Testis (tissue), 2 donors: ENCODE data around the gene ST8SIA5.

Experiments used
- POLR2A ChIP-seq: fragments of 450-650 bp; IDR thresholded peaks from one replicate; pipeline ENCODE4 v1.6.1; 2017; ENCODE audit warnings: antibody characterized with exemption, mild to moderate bottlenecking, moderate library complexity
- TF ChIP-seq, protein P1 (sequence below), 3 experiments: fragments of 450-650 bp in 2 of 3; fragments of 200-600 bp in 1 of 3; sonication (generic) in 1 of 3; IDR thresholded peaks; one replicate each; pipeline ENCODE4 v1.5.1; 2016 to 2019; ENCODE audit warnings: antibody characterized with exemption in 3 of 3, mild to moderate bottlenecking in 2 of 3, moderate library complexity in 1 of 3

DNA sequence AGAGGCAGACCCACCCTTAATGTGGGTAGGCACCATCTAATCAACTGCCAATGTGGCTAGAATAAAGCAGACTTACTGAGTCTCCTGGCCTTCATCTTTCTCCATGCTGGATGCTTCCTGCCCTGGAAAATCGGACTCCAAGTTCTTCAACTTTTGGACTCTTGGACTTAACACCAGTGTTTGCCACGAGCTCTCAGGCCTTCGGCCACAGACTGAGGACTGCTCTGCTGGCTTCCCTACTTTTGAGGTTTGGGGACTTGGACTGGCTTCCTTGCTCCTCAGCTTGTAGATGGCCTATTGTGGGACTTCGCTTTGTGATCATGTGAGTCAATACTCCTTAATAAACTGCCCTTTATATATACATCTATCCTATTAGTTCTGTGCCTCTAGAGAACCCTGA is 21.9 kb downstream of the ST8SIA5 start:
- TF ChIP-seq, protein P1, sequence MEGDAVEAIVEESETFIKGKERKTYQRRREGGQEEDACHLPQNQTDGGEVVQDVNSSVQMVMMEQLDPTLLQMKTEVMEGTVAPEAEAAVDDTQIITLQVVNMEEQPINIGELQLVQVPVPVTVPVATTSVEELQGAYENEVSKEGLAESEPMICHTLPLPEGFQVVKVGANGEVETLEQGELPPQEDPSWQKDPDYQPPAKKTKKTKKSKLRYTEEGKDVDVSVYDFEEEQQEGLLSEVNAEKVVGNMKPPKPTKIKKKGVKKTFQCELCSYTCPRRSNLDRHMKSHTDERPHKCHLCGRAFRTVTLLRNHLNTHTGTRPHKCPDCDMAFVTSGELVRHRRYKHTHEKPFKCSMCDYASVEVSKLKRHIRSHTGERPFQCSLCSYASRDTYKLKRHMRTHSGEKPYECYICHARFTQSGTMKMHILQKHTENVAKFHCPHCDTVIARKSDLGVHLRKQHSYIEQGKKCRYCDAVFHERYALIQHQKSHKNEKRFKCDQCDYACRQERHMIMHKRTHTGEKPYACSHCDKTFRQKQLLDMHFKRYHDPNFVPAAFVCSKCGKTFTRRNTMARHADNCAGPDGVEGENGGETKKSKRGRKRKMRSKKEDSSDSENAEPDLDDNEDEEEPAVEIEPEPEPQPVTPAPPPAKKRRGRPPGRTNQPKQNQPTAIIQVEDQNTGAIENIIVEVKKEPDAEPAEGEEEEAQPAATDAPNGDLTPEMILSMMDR (IDR thresholded peaks at IDR 0.05): no peak
- no peak for TF ChIP-seq POLR2A
